GM12891 (cell line): ENCODE measurements around the gene NADSYN1.

ENCODE experiments used
- POLR2A ChIP-seq: IDR thresholded peaks from 2 replicates; pipeline ENCODE4 v1.6.1; 2011; ENCODE audit warnings: low read depth, low read length, control low read depth
- SPI1 ChIP-seq: IDR thresholded peaks from 2 replicates; pipeline ENCODE4 v1.6.1; 2011; ENCODE audit warnings: low read depth, low read length, control low read depth

- no peak for TF ChIP-seq POLR2A
- no peak for TF ChIP-seq SPI1
These were observed 34.4 kb upstream of the NADSYN1 start for GRCh38 chr11:71418643-71419042.
